Activated naive CD4-positive, alpha-beta T cell treated with anti-CD3 and anti-CD28 coated beads, Interleukin-2, amount 50 U/mL, for 16 hours (primary cell): ENCODE measurements around the gene SIN3B.
"Not testable (repeated sequence)": the region's sequence is repeated elsewhere in the genome, so short reads cannot be mapped to it uniquely, and the experiment has no call there.

Source experiments
- DNase-seq: peaks from one replicate; pipeline ENCODE4 v3.0.0-alpha.2; 2020

Gene SIN3B, protein sequence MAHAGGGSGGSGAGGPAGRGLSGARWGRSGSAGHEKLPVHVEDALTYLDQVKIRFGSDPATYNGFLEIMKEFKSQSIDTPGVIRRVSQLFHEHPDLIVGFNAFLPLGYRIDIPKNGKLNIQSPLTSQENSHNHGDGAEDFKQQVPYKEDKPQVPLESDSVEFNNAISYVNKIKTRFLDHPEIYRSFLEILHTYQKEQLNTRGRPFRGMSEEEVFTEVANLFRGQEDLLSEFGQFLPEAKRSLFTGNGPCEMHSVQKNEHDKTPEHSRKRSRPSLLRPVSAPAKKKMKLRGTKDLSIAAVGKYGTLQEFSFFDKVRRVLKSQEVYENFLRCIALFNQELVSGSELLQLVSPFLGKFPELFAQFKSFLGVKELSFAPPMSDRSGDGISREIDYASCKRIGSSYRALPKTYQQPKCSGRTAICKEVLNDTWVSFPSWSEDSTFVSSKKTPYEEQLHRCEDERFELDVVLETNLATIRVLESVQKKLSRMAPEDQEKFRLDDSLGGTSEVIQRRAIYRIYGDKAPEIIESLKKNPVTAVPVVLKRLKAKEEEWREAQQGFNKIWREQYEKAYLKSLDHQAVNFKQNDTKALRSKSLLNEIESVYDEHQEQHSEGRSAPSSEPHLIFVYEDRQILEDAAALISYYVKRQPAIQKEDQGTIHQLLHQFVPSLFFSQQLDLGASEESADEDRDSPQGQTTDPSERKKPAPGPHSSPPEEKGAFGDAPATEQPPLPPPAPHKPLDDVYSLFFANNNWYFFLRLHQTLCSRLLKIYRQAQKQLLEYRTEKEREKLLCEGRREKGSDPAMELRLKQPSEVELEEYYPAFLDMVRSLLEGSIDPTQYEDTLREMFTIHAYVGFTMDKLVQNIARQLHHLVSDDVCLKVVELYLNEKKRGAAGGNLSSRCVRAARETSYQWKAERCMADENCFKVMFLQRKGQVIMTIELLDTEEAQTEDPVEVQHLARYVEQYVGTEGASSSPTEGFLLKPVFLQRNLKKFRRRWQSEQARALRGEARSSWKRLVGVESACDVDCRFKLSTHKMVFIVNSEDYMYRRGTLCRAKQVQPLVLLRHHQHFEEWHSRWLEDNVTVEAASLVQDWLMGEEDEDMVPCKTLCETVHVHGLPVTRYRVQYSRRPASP

GRCh38 chr19:16829010-16829821 is at the start of gene SIN3B:
SIN3B (plus strand) TSS chr19:16829398; CDS start chr19:16829421, 23 bp downstream.
- DNase-seq, result peak; percentile 84

GRCh38 chr19:16779539-16780163 is 49.5 kb upstream of the SIN3B start:
- no peak for DNase-seq

DNA sequence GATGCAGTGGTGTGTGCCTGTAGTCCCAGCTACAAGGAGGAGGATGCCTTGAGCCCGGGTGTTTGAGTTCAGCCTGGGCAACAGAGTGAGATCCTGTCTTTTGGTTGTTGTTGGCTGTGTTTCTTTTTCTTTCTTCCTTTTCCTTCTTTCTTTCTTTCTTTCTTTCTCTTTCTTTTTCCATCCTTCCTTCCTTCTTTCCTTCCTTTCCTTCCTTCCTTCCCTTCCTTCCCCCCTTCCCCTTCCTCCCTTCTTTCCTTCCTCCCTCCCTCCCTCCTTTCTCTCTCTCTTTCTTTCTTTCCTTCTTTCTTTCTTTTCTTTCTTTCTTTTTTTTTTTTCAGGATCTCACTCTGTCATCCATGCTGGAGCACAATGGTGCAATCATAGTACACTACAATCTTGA is 46.5 kb upstream of the SIN3B start:
- DNase-seq, result no peak

- DNase-seq, result no peak
These were observed 40.7 kb upstream of the SIN3B start for GRCh38 chr19:16788479-16788878.

GRCh38 chr19:16789238-16789637 is 40.0 kb upstream of the SIN3B start:
- DNase-seq, result no peak

DNA sequence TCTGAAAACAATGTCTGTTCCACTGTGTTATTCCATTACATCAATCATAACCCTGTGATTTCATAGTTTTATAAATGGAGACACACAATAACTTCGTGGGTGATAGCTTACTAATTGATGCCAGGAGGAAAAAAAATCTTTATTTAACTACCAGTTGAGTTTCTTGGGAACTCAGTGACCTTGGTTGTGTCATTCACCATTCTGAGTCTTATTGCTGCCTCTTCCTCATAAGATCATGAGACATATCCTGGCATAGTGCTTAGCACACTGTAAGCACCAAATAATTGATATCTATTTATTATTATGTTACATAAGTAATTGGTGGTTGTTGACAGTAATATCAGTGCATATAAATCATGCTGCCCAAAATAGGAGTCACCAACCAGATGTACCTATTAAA is 39.1 kb upstream of the SIN3B start:
- DNase-seq, result no peak

DNA sequence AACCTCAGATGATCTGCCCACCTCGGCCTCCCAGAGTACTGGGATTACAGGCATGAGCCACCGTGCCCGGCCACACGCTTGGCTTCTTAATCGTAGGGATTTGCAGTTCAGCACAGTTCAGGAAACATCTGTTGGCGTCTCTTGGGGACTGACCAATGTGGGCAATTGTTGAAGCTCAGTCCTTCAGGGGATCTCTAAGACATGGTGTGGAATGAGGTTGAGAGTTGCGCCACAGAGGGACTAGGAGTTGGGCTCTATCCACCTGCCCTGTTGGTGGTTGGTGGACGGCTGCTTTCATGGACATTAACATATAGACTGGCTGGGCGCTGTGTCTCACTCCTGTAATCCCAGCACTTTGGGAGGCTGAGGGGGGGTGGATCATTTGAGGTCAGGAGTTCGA is 37.3 kb upstream of the SIN3B start:
- DNase-seq, result no peak

DNA sequence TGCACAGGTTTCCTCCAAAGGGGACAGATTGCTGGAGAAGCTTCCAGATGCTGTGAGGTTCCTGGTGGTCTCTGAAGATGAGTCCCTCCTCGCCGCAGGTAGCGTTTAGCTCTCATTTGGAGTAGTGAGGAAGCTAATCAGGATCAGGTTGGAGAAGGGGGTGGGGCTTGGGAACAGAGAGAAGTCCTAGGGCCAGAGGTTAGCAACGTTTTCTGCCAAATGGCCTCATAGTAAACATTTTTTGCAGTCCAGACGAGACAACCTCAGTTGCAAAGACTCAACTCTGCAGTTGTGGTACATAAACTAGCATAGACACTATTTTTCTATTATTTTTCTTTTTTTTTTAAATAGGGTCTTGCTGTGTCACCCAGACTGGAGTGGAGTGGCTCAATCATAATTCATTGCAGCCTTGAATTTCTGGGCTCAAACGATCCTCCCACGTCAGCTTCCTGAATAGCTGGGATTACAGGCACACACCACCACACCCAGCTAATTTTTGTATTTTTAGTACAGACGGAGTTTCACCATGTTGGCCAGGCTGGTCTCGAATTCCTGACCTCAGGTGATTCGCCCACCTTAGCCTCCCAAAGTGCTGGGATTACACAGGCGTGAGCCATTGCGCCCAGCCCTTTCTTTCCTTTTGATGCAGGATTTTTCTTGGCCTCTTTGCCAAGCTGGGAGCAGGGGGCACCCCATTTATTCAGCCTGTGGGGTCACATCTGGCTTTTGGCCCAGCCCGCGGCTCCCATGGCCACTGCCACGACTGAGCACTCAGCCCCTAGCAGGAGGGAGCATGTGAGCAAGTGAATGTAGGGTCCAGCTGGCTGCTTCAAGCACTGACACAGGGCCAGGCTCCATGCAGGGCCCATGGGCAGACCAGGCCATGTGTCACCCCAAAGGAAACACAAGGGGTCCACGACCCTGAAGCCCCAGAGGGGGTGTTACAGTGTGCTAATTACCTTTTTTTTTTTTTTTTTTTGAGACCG is 34.4 kb upstream of the SIN3B start:
- no peak for DNase-seq

- no peak for DNase-seq
These were observed 33.5 kb upstream of the SIN3B start for GRCh38 chr19:16795731-16796130.

- DNase-seq, result no peak
These were observed 31.3 kb upstream of the SIN3B start for GRCh38 chr19:16797876-16798275.

GRCh38 chr19:16798326-16798725 is 30.9 kb upstream of the SIN3B start:
- DNase-seq, result not testable (repeated sequence)

- DNase-seq, result no peak
These were observed 29.5 kb upstream of the SIN3B start for GRCh38 chr19:16799740-16800139.

- no peak for DNase-seq
These were observed 27.6 kb upstream of the SIN3B start for GRCh38 chr19:16801600-16802013.

DNA sequence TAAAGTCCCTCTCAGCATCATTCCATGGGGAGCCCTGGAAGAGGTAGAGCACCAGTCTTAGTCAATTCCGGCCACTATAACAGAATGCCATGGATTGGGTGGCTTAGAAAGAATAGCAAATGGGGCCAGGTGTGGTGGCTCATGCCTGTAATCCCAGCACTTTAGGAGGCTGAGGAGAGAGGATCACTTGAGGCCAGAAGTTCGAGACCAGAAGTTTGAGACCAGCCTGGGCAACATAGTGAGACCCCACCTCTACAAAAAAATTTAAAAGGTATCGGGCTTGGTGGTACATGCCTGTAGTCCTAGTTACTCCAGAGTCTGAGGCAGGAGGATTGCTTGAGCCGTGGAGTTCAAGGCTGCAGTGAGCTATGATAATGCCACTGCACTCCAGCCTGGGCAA is 25.0 kb upstream of the SIN3B start:
- DNase-seq, result no peak

- no peak for DNase-seq
These were observed 21.5 kb upstream of the SIN3B start for GRCh38 chr19:16807549-16808284.

DNA sequence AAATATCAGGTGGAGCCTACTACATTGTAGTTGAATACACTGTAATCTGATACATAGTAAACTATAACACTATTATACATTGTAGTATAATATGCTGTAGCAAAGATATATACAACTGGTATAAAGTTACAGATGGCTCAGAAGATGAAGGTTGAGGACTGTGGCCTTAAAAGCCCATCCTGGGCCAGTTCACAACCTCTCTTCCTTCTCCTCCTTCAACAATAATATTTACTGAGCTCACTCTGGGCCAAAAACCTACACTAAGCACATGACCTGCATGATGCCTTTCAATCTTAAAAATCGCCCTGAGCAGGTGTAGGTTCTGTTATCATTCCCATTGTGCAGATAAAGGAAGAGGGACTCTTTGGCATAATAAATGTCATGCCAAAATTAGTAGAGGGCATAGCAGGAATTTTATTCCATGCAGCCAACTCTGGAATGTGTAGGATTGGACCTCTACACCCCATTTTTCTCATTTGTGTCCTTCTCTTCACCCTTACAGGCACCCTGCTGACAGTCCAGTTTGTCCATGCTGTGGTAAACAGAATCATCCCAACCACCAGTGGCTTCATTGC is 14.6 kb upstream of the SIN3B start:
- DNase-seq, result no peak

DNA sequence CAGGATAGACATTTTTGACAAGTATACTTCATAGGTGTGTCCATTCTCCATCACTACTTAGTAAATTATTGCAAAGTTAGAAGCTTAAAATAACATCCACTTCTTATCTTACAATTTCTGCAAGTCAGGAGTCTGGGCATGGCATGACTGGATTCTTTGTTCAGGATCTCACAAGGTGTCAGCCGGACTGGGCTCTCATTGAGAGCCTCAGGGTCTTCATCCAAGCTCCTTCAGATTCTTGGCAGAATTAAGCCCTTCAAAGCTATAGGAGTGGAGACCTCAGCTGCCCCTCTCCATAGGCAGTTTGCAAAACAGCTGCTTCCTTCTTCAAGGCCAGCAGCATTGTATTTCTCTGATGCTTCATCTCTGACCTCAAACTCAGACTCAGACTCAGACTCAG is 9.1 kb upstream of the SIN3B start:
- DNase-seq, result no peak

- no peak for DNase-seq
These were observed 8.1 kb upstream of the SIN3B start for GRCh38 chr19:16821081-16821480.

GRCh38 chr19:16822648-16823047 is 6.5 kb upstream of the SIN3B start:
- no peak for DNase-seq
